Posterior vena cava (tissue), 2 donors: ENCODE data around the gene RXFP4. TPM values are rescaled to one million over a fixed set of nuclear protein-coding genes. Genes with fewer than 3 reads are reported as not detected.

Experiments used
- DNase-seq: peaks from one replicate; pipeline ENCODE4 v3.0.0-alpha.2; 2020; ENCODE audit warnings: low spot score
- intact Hi-C, 2 donors: fragments of 100-400 bp; cut with DNase I; formaldehyde crosslinking; loops; one replicate each; pipeline versions ENCODE4 v1.14.1 to v1.14.2; 2022 to 2023
- total RNA-seq, 2 donors: library from RNA; stranded (reverse); fragmentation: NEBNext Ultra II Directional; extraction: Animal tissue kit (Norgen Biotek cat#: 25700); gene quantifications; one replicate each; pipeline ENCODE4 v1.2.1, GENCODE V29; 2021
- donor health status: DM: yes; HTN: yes; CAD: no.
- donor health status: DM: yes; HTN: yes; CAD: no.

The RXFP4 gene
- total RNA-seq, 2 donors from 2014 or later = not detected

GRCh38 chr1:155951753-155952504 lies 10.5 kb downstream of the RXFP4 start:
- DNase-seq = no peak
- intact Hi-C loops = no loop called here

- DNase-seq = no peak
- intact Hi-C loops = no loop called here
These were observed 11.1 kb downstream of the RXFP4 start for GRCh38 chr1:155952505-155952890.

GRCh38 chr1:155954645-155955044 lies 13.2 kb downstream of the RXFP4 start:
- intact Hi-C loops = no loop called here
- DNase-seq = no peak

GRCh38 chr1:155957411-155957915 lies 16.0 kb downstream of the RXFP4 start:
- DNase-seq = no peak
- intact Hi-C loops = no loop called here

GRCh38 chr1:155960081-155960745 lies 18.8 kb downstream of the RXFP4 start:
- intact Hi-C loops = no loop called here
- no peak for DNase-seq

- intact Hi-C loops = no loop called here
- peak; percentile 93 for DNase-seq
These were observed 20.5 kb downstream of the RXFP4 start for GRCh38 chr1:155961937-155962336.

GRCh38 chr1:155962599-155963211 lies 21.3 kb downstream of the RXFP4 start:
- DNase-seq = no peak
- intact Hi-C loops = no loop called here

- intact Hi-C loops = no loop called here
- DNase-seq = no peak
These were observed 22.8 kb downstream of the RXFP4 start for GRCh38 chr1:155964193-155964592.

GRCh38 chr1:155966135-155966534 lies 24.7 kb downstream of the RXFP4 start:
- no peak for DNase-seq
- intact Hi-C loops = no loop called here

GRCh38 chr1:155966750-155967149 lies 25.3 kb downstream of the RXFP4 start:
- intact Hi-C loops = no loop called here
- no peak for DNase-seq

- intact Hi-C loops = no loop called here
- DNase-seq = no peak
These were observed 26.1 kb downstream of the RXFP4 start for GRCh38 chr1:155967341-155968050.

GRCh38 chr1:155968051-155968400 lies 26.6 kb downstream of the RXFP4 start:
- intact Hi-C loops = no loop called here
- DNase-seq = no peak

GRCh38 chr1:155968670-155969069 lies 27.2 kb downstream of the RXFP4 start:
- intact Hi-C loops = no loop called here
- DNase-seq = no peak

GRCh38 chr1:155969377-155969791 lies 27.9 kb downstream of the RXFP4 start:
- no peak for DNase-seq
- intact Hi-C loops = no loop called here

- peak; percentile 94 for DNase-seq
These were observed 29.2 kb downstream of the RXFP4 start for GRCh38 chr1:155970531-155971167.

GRCh38 chr1:155971910-155972809 lies 30.7 kb downstream of the RXFP4 start:
- no peak for DNase-seq
- intact Hi-C loops = loop anchor here in 1 of 2 donors (2.0 kb wide), 1 partner anchor 17 kb away; no protein-coding TSS in a partner anchor

More at GRCh38 chr1:155970531-155971167, 29.2 kb downstream of the RXFP4 start:
- intact Hi-C loops = loop anchor here in 1 of 2 donors (2.0 kb wide), 1 partner anchor 18 kb away; no protein-coding TSS in a partner anchor

- no peak for DNase-seq
- intact Hi-C loops = no loop called here
These were observed 32.3 kb downstream of the RXFP4 start for GRCh38 chr1:155973723-155974122.
